ENCODE results near the gene CSF1.
"Not testable (repeated sequence)": the region's sequence is repeated elsewhere in the genome, so short reads cannot be mapped to it uniquely, and the experiment has no call there.

Gene CSF1

DNA sequence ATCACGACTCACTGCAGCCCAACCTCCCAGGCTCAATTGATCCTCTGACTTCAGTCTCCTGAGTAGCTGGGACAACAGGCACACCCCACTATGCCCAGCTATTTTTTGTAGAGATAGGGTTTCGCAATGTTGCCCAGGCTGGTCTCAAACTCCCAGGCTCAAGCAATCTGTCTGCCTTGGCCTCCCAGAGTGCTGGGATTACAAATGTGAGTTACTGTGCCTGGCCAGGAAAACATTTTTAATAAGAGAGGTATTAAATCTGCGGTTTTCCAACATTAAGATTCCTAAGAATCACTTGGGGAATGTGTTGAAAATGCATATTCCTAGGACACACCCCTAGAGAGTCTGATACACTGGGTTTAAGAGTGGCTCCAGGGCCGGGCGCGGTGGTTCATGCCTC is 8.7 kb downstream of the CSF1 start:
- DNase-seq (ENCODE audit: low read depth): no peak

DNA sequence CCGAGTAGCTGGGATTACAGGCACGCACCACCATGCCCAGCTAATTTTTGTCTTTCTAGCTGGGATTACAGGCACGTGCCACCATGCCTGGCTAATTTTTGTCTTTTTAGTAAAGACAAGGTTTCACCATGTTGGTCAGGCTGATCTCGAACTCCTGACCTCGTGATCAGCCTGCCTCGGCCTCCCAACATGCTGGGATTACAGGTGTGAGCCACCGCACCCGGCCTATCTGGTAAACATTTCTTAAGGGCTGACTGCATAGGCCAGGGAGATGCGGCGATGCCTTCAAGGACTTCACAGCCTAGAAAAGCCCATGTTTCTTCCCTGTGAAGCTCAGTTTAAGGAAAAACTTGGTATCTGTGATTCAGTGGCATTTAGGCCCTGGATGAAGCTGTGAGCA is 9.7 kb downstream of the CSF1 start:
- not testable (repeated sequence) for DNase-seq (ENCODE audit: low read depth)

DNA sequence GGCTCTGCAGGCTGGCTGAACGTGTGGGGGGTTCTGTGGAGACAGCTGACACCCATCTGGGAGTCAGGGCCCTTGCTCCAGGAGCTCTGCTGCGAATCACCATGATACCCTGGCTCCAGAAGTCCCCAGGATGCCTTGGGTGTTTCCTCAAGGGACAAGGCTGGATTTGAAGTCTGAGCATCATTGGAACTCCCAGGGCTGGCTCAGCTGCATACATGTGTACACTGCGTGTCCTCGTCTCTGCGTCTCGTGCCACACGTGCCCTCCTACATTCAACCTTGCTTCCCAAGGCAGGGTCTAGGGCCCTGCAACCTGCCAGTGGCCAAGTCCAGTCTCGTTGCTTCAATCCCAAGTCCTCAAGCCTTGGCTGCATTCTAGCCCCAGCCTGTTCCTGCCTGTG is 11.7 kb downstream of the CSF1 start:
- no peak for DNase-seq (ENCODE audit: low read depth)

DNA sequence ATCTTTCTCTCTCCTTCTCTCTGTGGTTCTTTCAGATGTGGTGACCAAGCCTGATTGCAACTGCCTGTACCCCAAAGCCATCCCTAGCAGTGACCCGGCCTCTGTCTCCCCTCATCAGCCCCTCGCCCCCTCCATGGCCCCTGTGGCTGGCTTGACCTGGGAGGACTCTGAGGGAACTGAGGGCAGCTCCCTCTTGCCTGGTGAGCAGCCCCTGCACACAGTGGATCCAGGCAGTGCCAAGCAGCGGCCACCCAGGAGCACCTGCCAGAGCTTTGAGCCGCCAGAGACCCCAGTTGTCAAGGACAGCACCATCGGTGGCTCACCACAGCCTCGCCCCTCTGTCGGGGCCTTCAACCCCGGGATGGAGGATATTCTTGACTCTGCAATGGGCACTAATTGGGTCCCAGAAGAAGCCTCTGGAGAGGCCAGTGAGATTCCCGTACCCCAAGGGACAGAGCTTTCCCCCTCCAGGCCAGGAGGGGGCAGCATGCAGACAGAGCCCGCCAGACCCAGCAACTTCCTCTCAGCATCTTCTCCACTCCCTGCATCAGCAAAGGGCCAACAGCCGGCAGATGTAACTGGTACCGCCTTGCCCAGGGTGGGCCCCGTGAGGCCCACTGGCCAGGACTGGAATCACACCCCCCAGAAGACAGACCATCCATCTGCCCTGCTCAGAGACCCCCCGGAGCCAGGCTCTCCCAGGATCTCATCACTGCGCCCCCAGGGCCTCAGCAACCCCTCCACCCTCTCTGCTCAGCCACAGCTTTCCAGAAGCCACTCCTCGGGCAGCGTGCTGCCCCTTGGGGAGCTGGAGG is 12.7 kb downstream of the CSF1 start:
- no peak for DNase-seq (ENCODE audit: low read depth)

DNA sequence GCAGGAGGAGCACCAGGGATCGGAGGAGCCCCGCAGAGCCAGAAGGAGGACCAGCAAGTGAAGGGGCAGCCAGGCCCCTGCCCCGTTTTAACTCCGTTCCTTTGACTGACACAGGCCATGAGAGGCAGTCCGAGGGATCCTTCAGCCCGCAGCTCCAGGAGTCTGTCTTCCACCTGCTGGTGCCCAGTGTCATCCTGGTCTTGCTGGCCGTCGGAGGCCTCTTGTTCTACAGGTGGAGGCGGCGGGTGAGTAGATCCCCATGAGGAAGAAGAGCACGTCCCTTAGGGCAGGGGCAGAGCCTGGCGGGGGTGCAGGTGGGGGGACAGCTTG is 13.3 kb downstream of the CSF1 start:
- no peak for DNase-seq (ENCODE audit: low read depth)

DNA sequence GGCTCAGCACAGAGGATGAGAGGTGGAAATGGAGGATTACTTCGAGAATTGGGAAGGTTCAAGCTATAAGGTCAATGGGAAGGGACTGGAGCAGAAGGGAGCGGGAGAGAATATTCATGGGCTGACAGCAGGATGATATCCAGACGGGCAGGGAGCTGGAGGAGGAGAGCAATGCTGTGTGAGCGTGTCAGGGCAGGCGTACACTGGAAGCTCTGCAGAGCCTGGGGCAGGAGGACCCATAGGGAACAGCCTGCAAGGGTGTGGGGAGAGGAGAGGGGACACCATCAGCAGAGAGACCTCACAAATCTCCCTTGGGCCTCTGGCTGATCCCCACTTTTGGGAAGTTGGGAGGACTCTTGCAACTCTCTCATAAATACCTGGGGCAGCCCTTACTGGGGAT is 13.7 kb downstream of the CSF1 start:
- DNase-seq (ENCODE audit: low read depth): no peak

DNA sequence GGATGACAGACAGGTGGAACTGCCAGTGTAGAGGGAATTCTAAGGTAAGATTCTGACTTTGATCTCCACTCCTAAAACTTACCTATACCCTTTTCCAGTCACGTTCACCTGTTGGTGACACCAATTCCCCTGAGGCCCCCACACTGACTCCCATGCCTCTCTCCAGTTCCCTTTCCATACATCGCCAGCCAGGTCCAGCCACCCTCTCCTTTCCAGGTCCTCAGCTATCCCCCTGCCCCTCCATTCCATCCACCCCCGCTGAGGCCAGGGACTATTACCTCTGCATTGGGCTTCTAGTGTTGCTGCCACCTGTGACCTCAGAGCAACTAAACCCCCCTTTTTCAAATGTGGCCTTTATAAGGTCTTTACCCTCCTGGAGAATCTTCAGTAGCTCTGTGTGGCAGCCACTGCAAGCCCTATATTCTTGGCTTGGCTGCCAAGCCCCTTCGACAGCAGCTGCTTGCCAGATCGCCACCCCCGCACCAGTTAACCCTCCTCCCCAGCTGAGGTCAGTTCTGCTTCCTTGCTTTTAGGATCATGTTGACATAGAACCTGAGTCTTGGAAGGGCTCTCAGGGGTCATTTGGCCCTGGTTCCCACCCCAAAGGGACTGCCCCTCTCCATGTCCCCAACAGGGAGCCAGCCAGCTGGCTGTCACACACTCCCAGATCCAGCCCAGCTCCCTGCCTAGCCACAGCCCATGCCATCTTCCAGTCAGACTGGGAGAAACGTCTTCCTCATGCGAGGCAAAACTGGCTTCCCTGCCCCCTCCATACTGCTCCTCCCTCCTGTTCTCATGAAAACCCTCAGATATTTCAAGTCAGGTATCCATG is 14.7 kb downstream of the CSF1 start:
- DNase-seq (ENCODE audit: low read depth): no peak

DNA sequence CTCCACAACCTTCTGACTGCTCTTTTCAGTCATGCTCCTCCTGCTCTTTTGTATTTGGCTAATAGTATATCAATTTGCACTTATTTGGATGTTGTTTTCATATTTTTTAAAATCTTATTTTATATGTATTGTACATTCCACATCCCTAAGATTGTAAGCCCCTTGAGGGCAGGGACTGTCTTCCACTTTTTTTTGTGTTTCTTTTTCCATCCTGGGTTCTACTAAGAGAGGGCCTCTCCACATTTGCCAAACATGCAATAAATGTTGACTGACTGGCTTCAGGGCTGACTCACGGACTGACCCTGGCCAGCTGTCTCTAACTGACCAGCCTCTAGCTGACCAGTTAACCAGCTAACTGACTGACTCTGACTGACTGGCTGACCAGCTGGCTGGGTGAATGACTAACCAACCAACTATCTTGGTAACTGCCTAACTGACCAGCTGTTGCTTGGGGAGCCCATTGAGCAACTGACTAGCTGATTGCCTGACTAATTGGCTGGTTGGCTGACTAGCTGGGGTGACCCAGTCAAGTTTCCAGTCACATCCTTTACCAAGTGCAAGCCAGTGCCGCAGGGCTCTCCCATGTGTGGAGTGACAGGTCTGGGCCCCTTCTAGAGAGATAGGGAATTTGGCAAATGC is 16.1 kb downstream of the CSF1 start:
- DNase-seq (ENCODE audit: low read depth): no peak

DNA sequence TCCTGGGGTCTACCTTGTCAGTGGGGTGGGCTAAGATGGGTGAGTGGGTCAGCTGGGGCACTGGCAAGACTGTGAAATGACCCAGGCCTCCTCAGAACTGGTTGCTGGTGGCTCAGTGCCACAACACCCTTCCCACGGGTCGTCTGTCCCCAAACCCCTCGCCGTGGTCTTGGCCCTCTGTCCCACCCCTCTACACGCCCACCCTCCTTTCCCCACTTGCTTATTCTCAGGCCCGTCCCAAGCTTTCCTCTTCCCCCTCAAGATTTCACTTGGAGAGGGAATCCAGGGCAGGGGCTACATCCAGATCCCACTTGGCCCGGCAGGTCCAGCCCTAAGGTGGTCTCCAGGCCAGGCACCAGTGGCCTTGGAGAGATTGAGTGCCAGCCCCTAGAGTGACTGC is 16.7 kb downstream of the CSF1 start:
- DNase-seq (ENCODE audit: low read depth): no peak

DNA sequence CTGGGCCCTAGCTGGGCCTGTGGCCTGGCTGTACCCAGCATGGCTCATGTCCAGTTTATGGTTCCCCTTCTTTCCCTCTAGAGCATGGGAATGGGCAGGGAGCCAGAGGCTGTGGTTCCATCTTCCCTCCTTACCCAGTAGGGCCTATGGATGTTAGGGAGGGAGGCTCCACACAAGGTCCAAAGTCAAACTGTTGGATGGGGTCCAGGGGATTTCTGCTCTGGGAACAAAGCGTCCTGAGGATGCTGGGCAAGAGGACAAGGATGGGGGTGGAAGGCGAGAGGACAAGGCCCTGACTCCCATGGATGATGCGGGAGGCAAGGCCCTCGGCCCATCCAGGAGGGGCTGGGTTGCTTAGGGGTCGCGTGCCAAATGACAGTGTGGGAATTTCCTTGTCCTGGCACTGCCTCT is 17.3 kb downstream of the CSF1 start:
- no peak for DNase-seq (ENCODE audit: low read depth)

DNA sequence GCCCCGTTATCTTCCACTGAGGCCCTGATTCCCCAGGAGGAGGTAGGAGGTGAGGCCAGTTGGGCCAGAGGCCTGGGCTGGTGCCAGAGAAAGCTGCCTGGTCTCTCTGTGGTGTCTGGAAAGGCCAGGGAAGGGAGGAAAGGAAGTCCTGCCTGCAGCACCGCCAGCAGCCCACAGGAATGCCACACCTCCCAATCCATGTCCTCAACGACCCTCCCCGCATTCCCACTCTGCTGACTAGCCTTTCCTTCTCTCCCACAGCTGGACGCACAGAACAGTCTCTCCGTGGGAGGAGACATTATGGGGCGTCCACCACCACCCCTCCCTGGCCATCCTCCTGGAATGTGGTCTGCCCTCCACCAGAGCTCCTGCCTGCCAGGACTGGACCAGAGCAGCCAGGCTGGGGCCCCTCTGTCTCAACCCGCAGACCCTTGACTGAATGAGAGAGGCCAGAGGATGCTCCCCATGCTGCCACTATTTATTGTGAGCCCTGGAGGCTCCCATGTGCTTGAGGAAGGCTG is 18.0 kb downstream of the CSF1 start:
- DNase-seq (ENCODE audit: low read depth): no peak

DNA sequence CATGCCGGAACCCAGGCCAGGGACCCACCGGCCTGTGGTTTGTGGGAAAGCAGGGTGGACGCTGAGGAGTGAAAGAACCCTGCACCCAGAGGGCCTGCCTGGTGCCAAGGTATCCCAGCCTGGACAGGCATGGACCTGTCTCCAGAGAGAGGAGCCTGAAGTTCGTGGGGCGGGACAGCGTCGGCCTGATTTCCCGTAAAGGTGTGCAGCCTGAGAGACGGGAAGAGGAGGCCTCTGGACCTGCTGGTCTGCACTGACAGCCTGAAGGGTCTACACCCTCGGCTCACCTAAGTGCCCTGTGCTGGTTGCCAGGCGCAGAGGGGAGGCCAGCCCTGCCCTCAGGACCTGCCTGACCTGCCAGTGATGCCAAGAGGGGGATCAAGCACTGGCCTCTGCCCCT is 18.5 kb downstream of the CSF1 start:
- DNase-seq (ENCODE audit: low read depth): no peak

DNA sequence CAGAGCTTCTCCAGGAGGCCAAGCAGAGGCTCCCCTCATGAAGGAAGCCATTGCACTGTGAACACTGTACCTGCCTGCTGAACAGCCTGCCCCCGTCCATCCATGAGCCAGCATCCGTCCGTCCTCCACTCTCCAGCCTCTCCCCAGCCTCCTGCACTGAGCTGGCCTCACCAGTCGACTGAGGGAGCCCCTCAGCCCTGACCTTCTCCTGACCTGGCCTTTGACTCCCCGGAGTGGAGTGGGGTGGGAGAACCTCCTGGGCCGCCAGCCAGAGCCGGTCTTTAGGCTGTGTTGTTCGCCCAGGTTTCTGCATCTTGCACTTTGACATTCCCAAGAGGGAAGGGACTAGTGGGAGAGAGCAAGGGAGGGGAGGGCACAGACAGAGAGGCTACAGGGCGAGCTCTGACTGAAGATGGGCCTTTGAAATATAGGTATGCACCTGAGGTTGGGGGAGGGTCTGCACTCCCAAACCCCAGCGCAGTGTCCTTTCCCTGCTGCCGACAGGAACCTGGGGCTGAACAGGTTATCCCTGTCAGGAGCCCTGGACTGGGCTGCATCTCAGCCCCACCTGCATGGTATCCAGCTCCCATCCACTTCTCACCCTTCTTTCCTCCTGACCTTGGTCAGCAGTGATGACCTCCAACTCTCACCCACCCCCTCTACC is 19.1 kb downstream of the CSF1 start:
- DNase-seq (ENCODE audit: low read depth): no peak

DNA sequence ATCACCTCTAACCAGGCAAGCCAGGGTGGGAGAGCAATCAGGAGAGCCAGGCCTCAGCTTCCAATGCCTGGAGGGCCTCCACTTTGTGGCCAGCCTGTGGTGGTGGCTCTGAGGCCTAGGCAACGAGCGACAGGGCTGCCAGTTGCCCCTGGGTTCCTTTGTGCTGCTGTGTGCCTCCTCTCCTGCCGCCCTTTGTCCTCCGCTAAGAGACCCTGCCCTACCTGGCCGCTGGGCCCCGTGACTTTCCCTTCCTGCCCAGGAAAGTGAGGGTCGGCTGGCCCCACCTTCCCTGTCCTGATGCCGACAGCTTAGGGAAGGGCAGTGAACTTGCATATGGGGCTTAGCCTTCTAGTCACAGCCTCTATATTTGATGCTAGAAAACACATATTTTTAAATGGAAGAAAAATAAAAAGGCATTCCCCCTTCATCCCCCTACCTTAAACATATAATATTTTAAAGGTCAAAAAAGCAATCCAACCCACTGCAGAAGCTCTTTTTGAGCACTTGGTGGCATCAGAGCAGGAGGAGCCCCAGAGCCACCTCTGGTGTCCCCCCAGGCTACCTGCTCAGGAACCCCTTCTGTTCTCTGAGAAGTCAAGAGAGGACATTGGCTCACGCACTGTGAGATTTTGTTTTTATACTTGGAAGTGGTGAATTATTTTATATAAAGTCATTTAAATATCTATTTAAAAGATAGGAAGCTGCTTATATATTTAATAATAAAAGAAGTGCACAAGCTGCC is 19.8 kb downstream of the CSF1 start:
- DNase-seq (ENCODE audit: low read depth): no peak

DNA sequence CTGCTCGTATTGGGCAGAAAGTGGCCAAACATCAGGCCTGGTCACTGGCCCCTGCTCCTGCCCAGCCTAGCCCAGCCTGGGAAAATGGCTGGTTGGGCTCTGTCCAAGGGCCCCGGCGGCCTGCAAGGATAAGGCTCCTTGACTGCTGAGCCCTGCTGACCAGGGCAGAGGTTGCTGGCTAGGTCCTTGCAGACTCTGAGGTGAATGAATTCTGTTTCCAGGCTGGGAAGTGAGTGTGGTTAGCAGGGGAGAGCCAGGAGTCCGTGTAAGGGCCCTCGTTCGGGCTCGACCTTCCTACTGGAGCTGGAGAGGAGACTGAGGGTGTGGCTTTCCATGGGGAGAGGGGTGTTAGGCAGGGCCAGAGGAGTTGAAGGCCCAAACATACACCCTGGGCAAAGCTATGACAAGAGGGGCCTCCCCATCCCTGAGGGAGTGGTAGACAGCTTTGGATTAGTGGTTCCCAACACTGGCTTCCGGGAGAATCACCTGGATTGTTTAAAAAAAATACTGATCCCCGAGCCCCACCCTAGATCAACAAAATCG is 20.6 kb downstream of the CSF1 start:
- no peak for DNase-seq (ENCODE audit: low read depth)

DNA sequence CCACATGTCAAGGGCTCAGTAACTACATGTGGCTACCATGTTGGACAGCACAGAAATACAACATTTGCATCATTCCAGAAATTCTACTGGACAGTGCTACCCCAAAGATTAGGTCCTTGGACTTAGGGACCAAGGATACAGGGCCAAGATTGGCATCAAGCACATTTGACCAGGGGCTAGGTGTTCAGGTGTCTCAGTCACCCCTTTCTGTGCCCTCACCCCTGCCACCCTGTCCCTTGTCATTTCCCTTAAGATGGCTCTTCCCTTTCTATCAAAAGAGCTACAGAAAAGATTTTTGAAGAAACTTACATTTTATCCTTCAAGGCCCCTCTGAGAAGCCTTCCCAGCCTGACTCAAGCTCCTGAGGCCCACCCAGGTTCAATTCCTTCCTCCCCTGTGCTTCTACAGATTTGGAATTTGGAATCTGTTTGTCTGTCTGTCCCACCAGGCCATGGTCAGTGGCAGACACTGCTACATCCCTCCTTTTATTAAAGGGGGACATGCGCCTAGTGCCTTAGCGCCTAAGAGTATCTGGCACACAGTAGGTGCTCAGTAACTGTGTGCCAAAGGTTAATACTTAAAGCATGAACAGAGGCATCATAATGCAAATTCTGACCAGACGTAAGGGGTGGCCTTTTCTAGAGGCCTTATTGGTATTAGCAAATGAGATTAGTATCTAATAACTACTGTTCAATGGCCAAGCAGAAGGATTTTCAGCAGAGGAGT is 21.4 kb downstream of the CSF1 start:
- DNase-seq (ENCODE audit: low read depth): no peak

DNA sequence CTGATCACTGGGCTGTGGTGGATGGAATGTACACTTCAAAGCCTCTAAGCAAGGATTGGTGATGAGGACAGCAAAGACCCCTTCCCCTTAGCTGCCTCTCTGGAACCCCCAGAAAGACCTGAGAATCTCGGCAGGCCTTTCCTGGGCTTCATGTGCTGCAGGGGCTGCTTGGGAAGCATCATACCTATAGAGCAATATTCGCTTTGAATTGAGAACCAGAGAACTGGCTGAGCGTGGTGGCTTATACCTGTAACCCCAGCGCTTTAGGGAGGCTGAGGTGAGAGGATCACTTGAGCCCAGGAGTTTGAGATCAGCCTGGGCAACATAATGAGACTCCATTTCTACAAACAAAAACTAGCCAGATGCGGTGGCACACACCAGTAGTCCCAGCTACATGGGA is 22.0 kb downstream of the CSF1 start:
- no peak for DNase-seq (ENCODE audit: low read depth)

DNA sequence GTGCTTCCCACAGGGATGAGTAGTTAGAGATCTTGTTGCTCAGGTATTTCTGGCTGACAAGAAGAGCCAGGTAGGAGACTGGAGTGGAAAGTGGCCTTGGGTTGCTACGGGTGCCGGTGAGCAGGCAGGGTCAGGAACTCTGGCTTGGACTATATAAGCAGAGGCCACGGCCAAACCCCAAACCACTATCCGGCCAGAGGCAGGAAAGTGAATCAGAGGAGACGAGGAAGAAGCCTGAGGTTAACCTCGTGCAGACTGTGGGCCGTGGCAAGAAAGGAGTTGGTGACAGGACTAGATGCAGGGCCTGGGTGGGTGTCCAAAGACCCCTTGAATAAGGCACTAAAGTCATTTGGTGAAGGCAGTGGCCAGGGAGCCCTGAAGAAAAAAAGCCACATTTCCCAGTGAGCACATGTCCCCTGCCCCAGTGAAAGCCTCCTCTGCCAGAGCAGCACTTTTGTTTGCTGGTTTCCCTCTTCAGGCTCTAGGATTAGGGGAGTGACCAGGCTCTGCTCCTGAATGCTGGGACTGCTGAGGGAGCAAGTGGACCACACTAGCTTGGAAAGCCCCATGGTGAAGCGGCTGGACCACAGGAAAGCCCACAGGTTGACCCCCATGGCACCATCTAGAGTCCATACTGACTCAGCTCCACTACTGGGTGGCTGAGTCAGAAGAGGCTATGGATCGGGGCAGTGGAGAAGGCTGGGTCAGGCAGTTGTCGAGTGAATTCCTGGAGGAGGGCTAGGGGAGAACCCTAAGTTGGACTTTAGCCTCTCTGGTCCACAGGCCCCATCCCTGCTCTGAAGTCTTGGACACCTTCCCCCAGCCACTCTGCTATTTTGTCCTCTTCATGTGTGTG is 23.4 kb downstream of the CSF1 start:
- DNase-seq (ENCODE audit: low read depth): no peak

DNA sequence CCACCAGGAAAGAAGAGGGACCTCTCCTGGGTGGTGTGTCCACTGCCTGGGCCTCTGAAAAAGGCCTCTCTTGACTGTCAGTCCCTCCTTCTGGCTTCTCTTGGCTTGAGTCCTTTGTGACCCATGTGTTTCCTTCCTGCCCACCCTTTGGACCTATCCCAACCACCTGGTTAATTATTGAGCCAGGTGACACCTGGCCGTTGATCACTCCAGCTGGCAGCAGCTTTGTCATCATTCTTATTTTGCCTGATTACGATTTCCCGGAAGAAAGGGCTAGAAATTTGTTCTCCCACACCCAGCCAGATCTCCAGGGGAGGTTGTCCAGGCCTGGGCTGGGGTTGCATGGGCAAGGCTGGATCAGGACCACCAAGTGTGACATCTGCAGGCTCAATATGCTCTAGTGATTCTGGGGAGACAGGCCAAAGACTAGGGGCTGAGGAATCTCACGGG is 24.8 kb downstream of the CSF1 start:
- no peak for DNase-seq (ENCODE audit: low read depth)

DNA sequence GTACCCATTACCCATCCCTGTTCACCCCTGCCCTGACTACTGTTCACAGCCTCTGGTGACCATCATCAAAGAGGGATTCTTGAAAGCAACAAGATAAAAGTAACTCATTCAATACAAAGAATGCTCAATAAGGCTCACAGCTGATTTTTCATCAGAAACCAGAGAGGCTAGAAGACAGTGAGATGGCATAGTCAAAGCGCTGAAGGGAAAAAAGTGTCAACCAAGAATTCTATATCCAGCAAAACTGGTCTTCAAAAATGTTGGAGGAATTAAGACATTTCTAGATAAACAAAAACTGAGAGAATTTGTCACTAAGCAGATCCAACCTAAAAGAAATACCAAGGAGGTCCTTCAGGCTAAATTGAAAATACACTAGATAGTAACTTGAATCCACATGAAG is 27.1 kb downstream of the CSF1 start:
- no peak for DNase-seq (ENCODE audit: low read depth)
